HEK293 (cell line): ENCODE measurements around the gene WIPF3.

Experiments used
- CTCF ChIA-PET: fragments of 350-600 bp; formaldehyde crosslinking; extraction: SDS; loops from one replicate; lab custom pipeline; 2021; ENCODE audit warnings: antibody characterized with exemption; lab: Yijun Ruan, JAX
- POLR2A ChIA-PET: fragments of 300-600 bp; formaldehyde crosslinking; extraction: SDS; loops from one replicate; lab custom pipeline; 2020; ENCODE audit warnings: antibody characterized with exemption, inconsistent platforms; lab: Yijun Ruan, JAX
- H3K27ac ChIP-seq: fragments of 200-500 bp; sonication (Bioruptor generic); 2 replicates; pipeline ENCODE4 v1.5.1; 2014; ENCODE audit warnings: low read depth, low read length, control low read depth, inconsistent platforms; ENCODE audit errors: extremely low read depth
- H3K36me3 ChIP-seq, 2 experiments: fragments of 200-500 bp in 1 of 2; sonication (Bioruptor generic) in 1 of 2; 1 replicate in 1 of 2; 2 replicates in 1 of 2; pipeline ENCODE4 v1.5.1; 2014 to 2017; ENCODE audit warnings: inconsistent platforms in 2 of 2, low read length in 2 of 2; ENCODE audit not compliant: control insufficient read depth in 2 of 2, insufficient read depth in 1 of 2
- H3K4me1 ChIP-seq: fragments of 200-500 bp; sonication (Bioruptor generic); 2 replicates; pipeline ENCODE4 v1.5.1; 2014; ENCODE audit warnings: mild to moderate bottlenecking, low read length, inconsistent platforms; ENCODE audit not compliant: control insufficient read depth, insufficient read depth
- H3K4me3 ChIP-seq: 2 replicates; pipeline ENCODE4 v1.5.1; 2011; ENCODE audit warnings: low read depth, mild to moderate bottlenecking, control low read depth, low read length, moderate library complexity
- H3K9me3 ChIP-seq: fragments of 200-500 bp; sonication (Bioruptor generic); 2 replicates; pipeline ENCODE4 v1.5.1; 2014; ENCODE audit warnings: low read depth, low read length, inconsistent platforms; ENCODE audit not compliant: control insufficient read depth, insufficient read depth
- HOXA7 ChIP-seq: sonication (generic); formaldehyde crosslinking; IDR thresholded peaks from 2 replicates; pipeline ENCODE4 v1.8.1; 2022; ENCODE audit warnings: missing genetic modification reagents, borderline replicate concordance
- ZFP3 ChIP-seq: fragments of 450-650 bp; formaldehyde crosslinking; IDR thresholded peaks from 2 replicates; pipeline ENCODE4 v1.5.1; 2016; ENCODE audit warnings: low read depth, missing biosample characterization, missing genetic modification characterization
- ZNF121 ChIP-seq: fragments of 450-650 bp; formaldehyde crosslinking; IDR thresholded peaks from 2 replicates; pipeline ENCODE4 v1.5.1; 2016; ENCODE audit warnings: missing biosample characterization, missing genetic modification characterization
- ZNF155 ChIP-seq: fragments of 450-650 bp; formaldehyde crosslinking; IDR thresholded peaks from 2 replicates; pipeline ENCODE4 v1.5.1; 2016; ENCODE audit warnings: missing biosample characterization, missing genetic modification characterization
- ZNF354C ChIP-seq: fragments of 450-650 bp; formaldehyde crosslinking; IDR thresholded peaks from 2 replicates; pipeline ENCODE4 v1.5.1; 2016; ENCODE audit warnings: missing biosample characterization, missing genetic modification characterization, low read depth, borderline replicate concordance
- ZNF391 ChIP-seq: fragments of 450-650 bp; formaldehyde crosslinking; IDR thresholded peaks from 2 replicates; pipeline ENCODE4 v1.5.1; 2016; ENCODE audit warnings: low read depth, missing biosample characterization, missing genetic modification characterization, borderline replicate concordance
- ZNF530 ChIP-seq: fragments of 450-650 bp; formaldehyde crosslinking; IDR thresholded peaks from 2 replicates; pipeline ENCODE4 v1.5.1; 2016; ENCODE audit warnings: low read depth, missing biosample characterization, missing genetic modification characterization
- ZNF555 ChIP-seq: fragments of 450-650 bp; formaldehyde crosslinking; conservative IDR thresholded peaks from 2 replicates; pipeline ENCODE4 v1.5.1; 2017; ENCODE audit warnings: missing biosample characterization, mild to moderate bottlenecking, missing genetic modification characterization, inconsistent platforms
- ZNF623 ChIP-seq: fragments of 450-650 bp; formaldehyde crosslinking; IDR thresholded peaks from 2 replicates; pipeline ENCODE4 v1.5.1; 2016; ENCODE audit warnings: missing biosample characterization, missing genetic modification characterization
- ZNF658 ChIP-seq: fragments of 450-650 bp; formaldehyde crosslinking; IDR thresholded peaks from 2 replicates; pipeline ENCODE4; 2016; ENCODE audit warnings: missing biosample characterization, missing genetic modification characterization
- ZNF664 ChIP-seq: fragments of 450-650 bp; formaldehyde crosslinking; IDR thresholded peaks from 2 replicates; pipeline ENCODE4 v1.5.1; 2016; ENCODE audit warnings: missing biosample characterization, missing genetic modification characterization
- ZNF677 ChIP-seq: fragments of 450-650 bp; IDR thresholded peaks from 2 replicates; pipeline ENCODE4 v1.5.0; 2018; ENCODE audit warnings: missing biosample characterization, mild to moderate bottlenecking, missing genetic modification characterization, moderate library complexity
- ZNF776 ChIP-seq: fragments of 450-650 bp; formaldehyde crosslinking; IDR thresholded peaks from 2 replicates; pipeline ENCODE4 v1.5.0; 2017; ENCODE audit warnings: missing biosample characterization, missing genetic modification characterization, borderline replicate concordance
- ZSCAN30 ChIP-seq: fragments of 450-650 bp; IDR thresholded peaks from 2 replicates; pipeline ENCODE4 v1.5.1; 2018; ENCODE audit warnings: missing biosample characterization, mild to moderate bottlenecking, missing genetic modification characterization, moderate library complexity
- TF ChIP-seq, protein P1 (sequence below): fragments of 450-650 bp; formaldehyde crosslinking; IDR thresholded peaks from 2 replicates; pipeline ENCODE4 v1.5.1; 2017; ENCODE audit warnings: missing biosample characterization, missing genetic modification characterization
- TF ChIP-seq, protein P2 (sequence below): fragments of 450-650 bp; formaldehyde crosslinking; IDR thresholded peaks from 2 replicates; pipeline ENCODE4 v1.5.1; 2016; ENCODE audit warnings: missing biosample characterization, missing genetic modification characterization
- TF ChIP-seq, protein P3 (sequence below): fragments of 450-650 bp; formaldehyde crosslinking; IDR thresholded peaks from 2 replicates; pipeline ENCODE4 v1.5.1; 2016; ENCODE audit warnings: missing biosample characterization, missing genetic modification characterization
- TF ChIP-seq, protein P4 (sequence below): fragments of 450-650 bp; formaldehyde crosslinking; IDR thresholded peaks from 2 replicates; pipeline ENCODE4 v1.5.1; 2016; ENCODE audit warnings: missing biosample characterization, missing genetic modification characterization

Gene WIPF3

DNA sequence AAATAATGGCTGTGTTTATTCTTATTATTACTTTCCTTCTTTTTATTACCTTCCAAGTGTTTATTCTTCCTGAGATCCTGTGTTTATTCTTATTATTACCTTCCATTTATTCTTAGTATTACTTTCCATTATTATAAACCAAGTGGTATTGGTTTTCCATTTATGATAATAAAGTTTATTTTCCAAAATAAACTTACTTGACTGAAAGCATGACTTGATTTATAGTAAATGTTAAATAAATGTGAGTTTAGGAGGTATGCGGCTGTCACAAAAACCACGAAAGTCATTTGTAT is 20.2 kb downstream of the WIPF3 start:
- no peak overlapping the region for H3K4me3 ChIP-seq
- POLR2A ChIA-PET, result no interaction called here
- no peak overlapping the region for H3K27ac ChIP-seq
- H3K4me1 ChIP-seq, result peaks cover 10% of the 10 kb centered on the region; the same call in 1 of the 2 replicates
- H3K9me3 ChIP-seq, result no peaks in the 10 kb centered on the region
- TF ChIP-seq, protein P1, sequence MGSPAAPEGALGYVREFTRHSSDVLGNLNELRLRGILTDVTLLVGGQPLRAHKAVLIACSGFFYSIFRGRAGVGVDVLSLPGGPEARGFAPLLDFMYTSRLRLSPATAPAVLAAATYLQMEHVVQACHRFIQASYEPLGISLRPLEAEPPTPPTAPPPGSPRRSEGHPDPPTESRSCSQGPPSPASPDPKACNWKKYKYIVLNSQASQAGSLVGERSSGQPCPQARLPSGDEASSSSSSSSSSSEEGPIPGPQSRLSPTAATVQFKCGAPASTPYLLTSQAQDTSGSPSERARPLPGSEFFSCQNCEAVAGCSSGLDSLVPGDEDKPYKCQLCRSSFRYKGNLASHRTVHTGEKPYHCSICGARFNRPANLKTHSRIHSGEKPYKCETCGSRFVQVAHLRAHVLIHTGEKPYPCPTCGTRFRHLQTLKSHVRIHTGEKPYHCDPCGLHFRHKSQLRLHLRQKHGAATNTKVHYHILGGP (tag by site-specific recombination), result 0 out of 2 replicates have a peak, but pooled peaks have one; percentile 16
- TF ChIP-seq HOXA7 (CRISPR knock-in tag) (no peak), ZNF623 (tag by site-specific recombination) (no peak)
- CTCF ChIA-PET, result no interaction called here
- no peaks in the 10 kb centered on the region for H3K36me3 ChIP-seq

DNA sequence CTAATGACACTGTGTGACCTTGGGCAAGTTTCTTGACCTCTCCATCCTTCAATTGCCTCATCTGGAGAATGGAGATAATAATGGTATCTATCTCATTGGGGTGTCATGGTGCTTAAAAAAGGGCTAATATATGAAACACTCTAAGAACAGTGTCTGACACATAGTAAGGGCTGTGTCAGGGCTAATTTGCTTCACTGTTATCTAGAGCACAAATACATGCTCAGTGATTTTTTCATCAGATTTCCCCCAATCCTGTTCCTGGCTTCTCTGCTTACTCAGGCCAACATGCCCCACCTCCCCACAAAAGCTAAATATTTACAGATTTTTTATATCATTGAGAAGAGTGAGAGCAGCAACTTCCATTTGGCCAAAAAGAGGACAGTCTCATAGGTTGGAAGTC is 20.6 kb downstream of the WIPF3 start:
- Histone ChIP-seq H3K4me3 (no peak overlapping the region), H3K4me1 (peaks cover 10% of the 10 kb centered on the region; the same call in 1 of the 2 replicates), H3K36me3 (no peaks in the 10 kb centered on the region), H3K27ac (no peak overlapping the region), H3K9me3 (no peaks in the 10 kb centered on the region)
- ChIA-PET CTCF (no interaction called here), POLR2A (no interaction called here)
- TF ChIP-seq ZNF354C (tag by site-specific recombination) (no peak), ZNF391 (tag by site-specific recombination) (no peak), ZNF155 (no peak), ZNF664 (tag by site-specific recombination) (no peak), ZSCAN30 (tag by site-specific recombination) (no peak), ZNF555 (no peak), ZNF677 (tag by site-specific recombination) (no peak), ZNF776 (tag by site-specific recombination) (no peak), ZNF658 (tag by site-specific recombination) (no peak), ZNF530 (tag by site-specific recombination) (no peak)
- TF ChIP-seq, protein P2, sequence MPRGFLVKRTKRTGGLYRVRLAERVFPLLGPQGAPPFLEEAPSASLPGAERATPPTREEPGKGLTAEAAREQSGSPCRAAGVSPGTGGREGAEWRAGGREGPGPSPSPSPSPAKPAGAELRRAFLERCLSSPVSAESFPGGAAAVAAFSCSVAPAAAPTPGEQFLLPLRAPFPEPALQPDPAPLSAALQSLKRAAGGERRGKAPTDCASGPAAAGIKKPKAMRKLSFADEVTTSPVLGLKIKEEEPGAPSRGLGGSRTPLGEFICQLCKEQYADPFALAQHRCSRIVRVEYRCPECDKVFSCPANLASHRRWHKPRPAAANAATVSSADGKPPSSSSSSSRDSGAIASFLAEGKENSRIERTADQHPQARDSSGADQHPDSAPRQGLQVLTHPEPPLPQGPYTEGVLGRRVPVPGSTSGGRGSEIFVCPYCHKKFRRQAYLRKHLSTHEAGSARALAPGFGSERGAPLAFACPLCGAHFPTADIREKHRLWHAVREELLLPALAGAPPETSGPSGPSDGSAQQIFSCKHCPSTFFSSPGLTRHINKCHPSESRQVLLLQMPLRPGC (tag by site-specific recombination), result no peak

DNA sequence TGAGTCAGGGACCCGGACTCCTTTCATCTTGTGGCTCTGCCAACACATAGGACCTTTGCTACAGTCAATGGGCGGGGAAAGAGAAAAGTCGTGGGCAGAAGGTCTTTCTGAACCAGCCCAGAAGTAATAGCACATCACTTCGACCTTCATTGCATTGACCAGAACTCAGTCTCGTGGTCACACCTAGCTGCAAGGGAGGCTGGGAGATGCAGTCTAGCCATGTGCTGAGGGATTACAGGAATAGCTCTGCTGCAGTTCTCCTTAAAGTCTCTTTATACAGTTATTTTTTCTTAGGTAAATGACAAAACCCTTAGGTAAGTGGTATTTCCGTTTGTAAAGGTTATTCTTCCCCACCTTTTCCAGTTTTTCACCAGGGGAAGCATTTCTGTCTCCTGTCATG is 25.4 kb downstream of the WIPF3 start:
- no peaks in the 10 kb centered on the region for H3K4me1 ChIP-seq
- H3K27ac ChIP-seq, result no peak overlapping the region
- no peak overlapping the region for H3K4me3 ChIP-seq
- CTCF ChIA-PET, result interaction anchor here (0.5 kb wide), 1 partner anchor 67 kb away, joined by 3 read pairs; no protein-coding TSS in a partner anchor
- TF ChIP-seq ZFP3 (tag by site-specific recombination), result no peak
- POLR2A ChIA-PET, result no interaction called here
- no peaks in the 10 kb centered on the region for H3K9me3 ChIP-seq
- H3K36me3 ChIP-seq, result peaks cover 0 to 7% of the 10 kb centered on the region in 2 experiments; a peak in 1 of 3 replicates

DNA sequence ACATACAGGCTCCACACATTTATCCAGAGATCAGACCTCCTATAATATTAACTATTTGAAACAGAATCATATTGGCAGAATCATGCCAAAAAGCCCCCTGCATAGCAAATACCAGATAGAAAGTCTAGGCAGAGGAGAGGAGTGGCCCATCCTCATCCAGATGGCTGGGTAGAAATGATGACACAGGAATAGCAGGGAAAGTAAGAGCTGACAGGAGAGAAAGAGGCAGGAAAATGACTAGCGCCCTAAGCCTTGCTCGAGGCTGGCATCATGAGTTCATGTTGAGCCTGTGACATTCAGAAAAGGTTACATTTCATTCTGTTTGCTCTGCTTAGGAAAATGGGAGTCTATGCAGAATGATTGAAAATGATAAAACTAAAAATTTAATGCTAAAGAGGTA is 27.6 kb downstream of the WIPF3 start:
- Histone ChIP-seq H3K36me3 (peaks cover 0 to 7% of the 10 kb centered on the region in 2 experiments; a peak in 1 of 3 replicates), H3K27ac (no peak overlapping the region), H3K9me3 (no peaks in the 10 kb centered on the region), H3K4me1 (no peaks in the 10 kb centered on the region), H3K4me3 (no peak overlapping the region)
- POLR2A ChIA-PET, result no interaction called here
- CTCF ChIA-PET, result interaction anchor here (0.5 kb wide), 1 partner anchor 18 kb away, joined by 3 read pairs; no protein-coding TSS in a partner anchor
- TF ChIP-seq, protein P3, sequence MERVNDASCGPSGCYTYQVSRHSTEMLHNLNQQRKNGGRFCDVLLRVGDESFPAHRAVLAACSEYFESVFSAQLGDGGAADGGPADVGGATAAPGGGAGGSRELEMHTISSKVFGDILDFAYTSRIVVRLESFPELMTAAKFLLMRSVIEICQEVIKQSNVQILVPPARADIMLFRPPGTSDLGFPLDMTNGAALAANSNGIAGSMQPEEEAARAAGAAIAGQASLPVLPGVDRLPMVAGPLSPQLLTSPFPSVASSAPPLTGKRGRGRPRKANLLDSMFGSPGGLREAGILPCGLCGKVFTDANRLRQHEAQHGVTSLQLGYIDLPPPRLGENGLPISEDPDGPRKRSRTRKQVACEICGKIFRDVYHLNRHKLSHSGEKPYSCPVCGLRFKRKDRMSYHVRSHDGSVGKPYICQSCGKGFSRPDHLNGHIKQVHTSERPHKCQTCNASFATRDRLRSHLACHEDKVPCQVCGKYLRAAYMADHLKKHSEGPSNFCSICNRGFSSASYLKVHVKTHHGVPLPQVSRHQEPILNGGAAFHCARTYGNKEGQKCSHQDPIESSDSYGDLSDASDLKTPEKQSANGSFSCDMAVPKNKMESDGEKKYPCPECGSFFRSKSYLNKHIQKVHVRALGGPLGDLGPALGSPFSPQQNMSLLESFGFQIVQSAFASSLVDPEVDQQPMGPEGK (tag by site-specific recombination), result no peak
- TF ChIP-seq ZNF121 (tag by site-specific recombination), result no peak
- TF ChIP-seq, protein P4, sequence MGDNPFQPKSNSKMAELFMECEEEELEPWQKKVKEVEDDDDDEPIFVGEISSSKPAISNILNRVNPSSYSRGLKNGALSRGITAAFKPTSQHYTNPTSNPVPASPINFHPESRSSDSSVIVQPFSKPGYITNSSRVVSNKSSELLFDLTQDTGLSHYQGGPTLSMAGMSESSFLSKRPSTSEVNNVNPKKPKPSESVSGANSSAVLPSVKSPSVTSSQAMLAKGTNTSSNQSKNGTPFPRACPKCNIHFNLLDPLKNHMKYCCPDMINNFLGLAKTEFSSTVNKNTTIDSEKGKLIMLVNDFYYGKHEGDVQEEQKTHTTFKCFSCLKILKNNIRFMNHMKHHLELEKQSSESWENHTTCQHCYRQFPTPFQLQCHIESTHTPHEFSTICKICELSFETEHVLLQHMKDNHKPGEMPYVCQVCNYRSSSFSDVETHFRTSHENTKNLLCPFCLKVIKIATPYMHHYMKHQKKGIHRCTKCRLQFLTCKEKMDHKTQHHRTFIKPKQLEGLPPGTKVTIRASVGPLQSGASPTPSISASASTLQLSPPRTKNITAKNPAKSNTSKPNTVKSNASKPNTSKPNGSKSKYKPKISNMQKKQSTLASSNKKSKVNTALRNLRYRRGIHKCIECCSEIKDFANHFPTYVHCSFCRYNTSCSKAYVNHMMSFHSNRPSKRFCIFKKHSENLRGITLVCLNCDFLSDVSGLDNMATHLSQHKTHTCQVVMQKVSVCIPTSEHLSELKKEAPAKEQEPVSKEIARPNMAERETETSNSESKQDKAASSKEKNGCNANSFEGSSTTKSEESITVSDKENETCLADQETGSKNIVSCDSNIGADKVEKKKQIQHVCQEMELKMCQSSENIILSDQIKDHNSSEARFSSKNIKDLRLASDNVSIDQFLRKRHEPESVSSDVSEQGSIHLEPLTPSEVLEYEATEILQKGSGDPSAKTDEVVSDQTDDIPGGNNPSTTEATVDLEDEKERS (tag by site-specific recombination), result no peak
